ENCODE results near the gene IGSF21.

The IGSF21 gene

GRCh38 chr1:18174037-18174436 lies 66.4 kb downstream of the IGSF21 start:
- Histone ChIP-seq H2BK12ac (ENCODE audit: low read length) (no peak overlapping the region), H3K23ac (ENCODE audit: low read length) (no peak overlapping the region), H2AFZ (ENCODE audit: insufficient read depth, low read length, poor library complexity) (no peak overlapping the region), H4K12ac (ENCODE audit: low read depth, low read length) (no peak overlapping the region), H3K79me2 (ENCODE audit: control insufficient read depth, insufficient read depth, low read length, poor library complexity) (no peaks in the 10 kb centered on the region), H3K27ac (ENCODE audit: low read depth, low read length) (no peak overlapping the region), H3K4me3 (ENCODE audit: low read depth, low read length) (no peak overlapping the region), H3K4me2 (ENCODE audit: low read length) (no peak overlapping the region), H3K79me1 (ENCODE audit: low read length) (no peaks in the 10 kb centered on the region), H3K4ac (ENCODE audit: low read depth, low read length) (no peak overlapping the region), H2BK5ac (ENCODE audit: low read depth, low read length, poor library complexity) (no peak overlapping the region), H3K9ac (ENCODE audit: low read length) (no peak overlapping the region), H3K27me3 (ENCODE audit: insufficient read depth, low read length) (no peaks in the 10 kb centered on the region), H4K91ac (ENCODE audit: low read depth, low read length) (no peak overlapping the region), H2AK5ac (ENCODE audit: low read length) (no peak overlapping the region), H4K8ac (ENCODE audit: low read depth, low read length) (no peak overlapping the region), H3K14ac (ENCODE audit: low read length) (no peak overlapping the region), H3K18ac (ENCODE audit: low read length) (no peak overlapping the region), H3K9me3 (ENCODE audit: insufficient read depth, low read depth, low read length) (no peaks in the 10 kb centered on the region), H3K36me3 (ENCODE audit: control insufficient read depth in 1 of 2, insufficient read depth in 2 of 2, low read length in 2 of 2) (no peaks in the 10 kb centered on the region), H2BK120ac (ENCODE audit: insufficient read depth, low read length, poor library complexity) (no peak overlapping the region), H3K4me1 (ENCODE audit: control insufficient read depth in 1 of 2, insufficient read depth in 2 of 2, low read length in 2 of 2) (no peaks in the 10 kb centered on the region)
- WGBS (ENCODE audit: extremely low coverage, insufficient coverage, insufficient read length): no CpG with 5 or more reads among the region's 12 CpGs
- no peak for DNase-seq

DNA sequence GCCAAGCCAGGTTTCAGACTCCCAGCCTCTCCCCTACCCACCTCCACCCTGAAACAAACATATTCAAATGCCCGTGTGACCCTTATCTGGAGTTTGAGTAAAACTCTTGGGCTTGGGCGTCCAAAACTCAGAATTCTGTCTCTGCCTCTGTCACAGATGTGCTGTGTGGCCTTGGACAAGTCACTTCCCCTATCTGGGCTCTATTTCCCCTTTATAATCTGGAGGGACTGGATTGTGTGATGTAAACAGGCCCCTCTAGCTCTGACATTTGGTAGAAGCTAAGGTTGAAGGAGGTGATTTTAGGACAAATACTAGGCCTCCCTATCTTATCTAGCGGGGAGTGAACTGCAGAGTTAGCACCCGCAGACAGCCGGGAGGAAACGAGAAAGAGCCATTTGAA lies 67.5 kb downstream of the IGSF21 start:
- Histone ChIP-seq H3K4ac (ENCODE audit: low read depth, low read length) (no peak overlapping the region), H2AK5ac (ENCODE audit: low read length) (no peak overlapping the region), H4K8ac (ENCODE audit: low read depth, low read length) (no peak overlapping the region), H3K27me3 (ENCODE audit: insufficient read depth, low read length) (no peaks in the 10 kb centered on the region), H2BK12ac (ENCODE audit: low read length) (no peak overlapping the region), H4K12ac (ENCODE audit: low read depth, low read length) (no peak overlapping the region), H2BK120ac (ENCODE audit: insufficient read depth, low read length, poor library complexity) (no peak overlapping the region), H4K91ac (ENCODE audit: low read depth, low read length) (no peak overlapping the region), H3K9ac (ENCODE audit: low read length) (no peak overlapping the region), H3K36me3 (ENCODE audit: control insufficient read depth in 1 of 2, insufficient read depth in 2 of 2, low read length in 2 of 2) (no peaks in the 10 kb centered on the region), H3K23ac (ENCODE audit: low read length) (no peak overlapping the region), H3K27ac (ENCODE audit: low read depth, low read length) (no peak overlapping the region), H3K4me3 (ENCODE audit: low read depth, low read length) (no peak overlapping the region), H3K4me2 (ENCODE audit: low read length) (no peak overlapping the region), H2AFZ (ENCODE audit: insufficient read depth, low read length, poor library complexity) (no peak overlapping the region), H3K79me2 (ENCODE audit: control insufficient read depth, insufficient read depth, low read length, poor library complexity) (no peaks in the 10 kb centered on the region), H2BK5ac (ENCODE audit: low read depth, low read length, poor library complexity) (no peak overlapping the region), H3K9me3 (ENCODE audit: insufficient read depth, low read depth, low read length) (no peaks in the 10 kb centered on the region), H3K14ac (ENCODE audit: low read length) (no peak overlapping the region), H3K79me1 (ENCODE audit: low read length) (no peaks in the 10 kb centered on the region), H3K4me1 (ENCODE audit: control insufficient read depth in 1 of 2, insufficient read depth in 2 of 2, low read length in 2 of 2) (no peaks in the 10 kb centered on the region), H3K18ac (ENCODE audit: low read length) (no peak overlapping the region)
- DNase-seq: no peak
- WGBS (ENCODE audit: extremely low coverage, insufficient coverage, insufficient read length): no CpG with 5 or more reads among the region's 6 CpGs

DNA sequence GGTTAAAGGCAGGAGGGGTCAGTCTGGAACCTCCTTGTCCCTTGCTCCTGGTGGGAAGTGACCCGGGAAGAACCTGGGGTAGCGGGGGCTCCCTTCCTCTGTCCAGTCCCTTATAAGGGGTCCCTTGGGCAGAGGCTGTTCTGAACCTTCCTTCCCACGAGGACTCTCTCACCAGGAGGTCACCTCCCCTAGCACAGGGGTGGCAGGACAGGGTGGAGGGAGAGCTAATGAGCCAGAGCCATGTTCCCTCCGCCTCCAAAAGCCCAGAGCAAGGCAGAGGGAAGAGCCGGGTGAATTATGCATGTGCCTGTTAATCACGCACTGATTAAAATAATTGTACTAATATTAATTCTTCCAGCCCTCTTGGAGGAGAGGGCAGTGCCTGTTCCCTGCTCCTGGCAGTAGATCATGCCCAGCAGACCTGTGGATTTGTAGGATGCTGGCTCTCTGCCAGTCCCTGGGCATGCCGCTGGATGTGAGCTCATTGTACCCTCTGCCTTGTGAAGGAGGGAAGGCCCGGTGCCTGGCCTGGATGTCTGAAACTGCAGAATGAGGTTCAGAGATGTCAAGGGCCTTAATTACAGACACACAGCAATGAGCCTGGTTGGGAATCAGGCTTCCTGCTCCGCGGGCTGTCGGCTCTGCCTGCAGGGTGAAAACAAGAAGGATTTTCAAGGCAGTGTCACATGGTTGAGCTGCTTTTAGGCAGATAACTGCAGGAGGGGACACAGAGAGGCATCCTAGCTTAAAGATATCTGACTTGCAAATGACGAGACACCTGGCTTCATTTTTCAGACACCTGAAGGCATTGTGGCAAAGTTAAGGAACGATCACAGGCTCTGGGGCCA lies 68.2 kb downstream of the IGSF21 start:
- Histone ChIP-seq H3K4me2 (ENCODE audit: low read length) (no peak overlapping the region), H3K36me3 (ENCODE audit: control insufficient read depth in 1 of 2, insufficient read depth in 2 of 2, low read length in 2 of 2) (no peaks in the 10 kb centered on the region), H2AK5ac (ENCODE audit: low read length) (no peak overlapping the region), H3K4me1 (ENCODE audit: control insufficient read depth in 1 of 2, insufficient read depth in 2 of 2, low read length in 2 of 2) (no peaks in the 10 kb centered on the region), H4K8ac (ENCODE audit: low read depth, low read length) (no peak overlapping the region), H3K18ac (ENCODE audit: low read length) (no peak overlapping the region), H3K79me1 (ENCODE audit: low read length) (no peaks in the 10 kb centered on the region), H3K14ac (ENCODE audit: low read length) (no peak overlapping the region), H2AFZ (ENCODE audit: insufficient read depth, low read length, poor library complexity) (no peak overlapping the region), H3K9ac (ENCODE audit: low read length) (no peak overlapping the region), H2BK120ac (ENCODE audit: insufficient read depth, low read length, poor library complexity) (no peak overlapping the region), H3K4me3 (ENCODE audit: low read depth, low read length) (no peak overlapping the region), H3K9me3 (ENCODE audit: insufficient read depth, low read depth, low read length) (no peaks in the 10 kb centered on the region), H2BK5ac (ENCODE audit: low read depth, low read length, poor library complexity) (no peak overlapping the region), H3K23ac (ENCODE audit: low read length) (no peak overlapping the region), H3K4ac (ENCODE audit: low read depth, low read length) (no peak overlapping the region), H3K79me2 (ENCODE audit: control insufficient read depth, insufficient read depth, low read length, poor library complexity) (no peaks in the 10 kb centered on the region), H4K12ac (ENCODE audit: low read depth, low read length) (no peak overlapping the region), H4K91ac (ENCODE audit: low read depth, low read length) (no peak overlapping the region), H2BK12ac (ENCODE audit: low read length) (no peak overlapping the region), H3K27ac (ENCODE audit: low read depth, low read length) (no peak overlapping the region), H3K27me3 (ENCODE audit: insufficient read depth, low read length) (no peaks in the 10 kb centered on the region)
- no CpG with 5 or more reads among the region's 13 CpGs for WGBS (ENCODE audit: extremely low coverage, insufficient coverage, insufficient read length)
- DNase-seq: no peak

DNA sequence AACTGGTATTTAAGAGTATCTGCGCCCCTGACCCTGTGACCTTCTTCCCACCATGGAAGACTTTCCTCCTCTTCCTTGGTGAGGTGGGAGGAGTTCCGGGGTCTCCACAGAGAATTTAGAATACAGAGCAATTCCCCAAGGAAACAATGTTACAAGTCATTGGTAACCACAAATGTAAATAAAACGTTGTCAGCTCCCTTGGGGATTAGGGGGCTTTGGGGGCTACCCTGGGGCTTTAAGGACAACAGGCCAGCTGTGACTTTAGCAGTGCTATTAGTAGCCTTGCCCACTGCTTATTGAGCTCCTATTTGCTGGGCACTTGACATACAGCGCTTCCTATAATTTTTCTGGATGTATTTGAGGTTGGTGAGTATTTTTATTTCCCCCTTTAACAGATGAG lies 69.0 kb downstream of the IGSF21 start:
- no peak overlapping the region for H3K4ac ChIP-seq (ENCODE audit: low read depth, low read length)
- no peak overlapping the region for H4K12ac ChIP-seq (ENCODE audit: low read depth, low read length)
- H3K14ac ChIP-seq (ENCODE audit: low read length): no peak overlapping the region
- H3K79me2 ChIP-seq (ENCODE audit: control insufficient read depth, insufficient read depth, low read length, poor library complexity): no peaks in the 10 kb centered on the region
- H2AK5ac ChIP-seq (ENCODE audit: low read length): no peak overlapping the region
- WGBS (ENCODE audit: extremely low coverage, insufficient coverage, insufficient read length): no CpG with 5 or more reads among the region's 4 CpGs
- no peak overlapping the region for H2AFZ ChIP-seq (ENCODE audit: insufficient read depth, low read length, poor library complexity)
- peaks cover 3% of the 10 kb centered on the region for H3K9me3 ChIP-seq (ENCODE audit: insufficient read depth, low read depth, low read length)
- no peak overlapping the region for H3K9ac ChIP-seq (ENCODE audit: low read length)
- H2BK120ac ChIP-seq (ENCODE audit: insufficient read depth, low read length, poor library complexity): no peak overlapping the region
- H3K27me3 ChIP-seq (ENCODE audit: insufficient read depth, low read length): no peaks in the 10 kb centered on the region
- no peak overlapping the region for H3K18ac ChIP-seq (ENCODE audit: low read length)
- no peak overlapping the region for H4K91ac ChIP-seq (ENCODE audit: low read depth, low read length)
- H4K8ac ChIP-seq (ENCODE audit: low read depth, low read length): no peak overlapping the region
- no peak overlapping the region for H2BK12ac ChIP-seq (ENCODE audit: low read length)
- no peaks in the 10 kb centered on the region for H3K36me3 ChIP-seq (ENCODE audit: control insufficient read depth in 1 of 2, insufficient read depth in 2 of 2, low read length in 2 of 2)
- no peak overlapping the region for H3K23ac ChIP-seq (ENCODE audit: low read length)
- H3K4me2 ChIP-seq (ENCODE audit: low read length): no peak overlapping the region
- no peak overlapping the region for H2BK5ac ChIP-seq (ENCODE audit: low read depth, low read length, poor library complexity)
- no peak for DNase-seq
- H3K4me3 ChIP-seq (ENCODE audit: low read depth, low read length): no peak overlapping the region
- H3K4me1 ChIP-seq (ENCODE audit: control insufficient read depth in 1 of 2, insufficient read depth in 2 of 2, low read length in 2 of 2): no peaks in the 10 kb centered on the region
- no peak overlapping the region for H3K27ac ChIP-seq (ENCODE audit: low read depth, low read length)
- H3K79me1 ChIP-seq (ENCODE audit: low read length): no peaks in the 10 kb centered on the region

Data from trophoblast cell (in vitro differentiated cells and primary cell).